Hippocampal formation (tissue), 2 donors: Measurements from ENCODE around the gene TNXB.
"Not testable (repeated sequence)": the region's sequence is repeated elsewhere in the genome, so short reads cannot be mapped to it uniquely, and the experiment has no call there.

Source experiments
- DNase-seq, 2 donors: peaks; one replicate each; lab custom pipeline; 2025; lab: John Stamatoyannopoulos, UW

The TNXB gene

GRCh38 chr6:32109114-32109764, at the start of gene TNXB:
Gene TNXB (minus strand): TSS chr6:32109338. CDS start chr6:32098198, 11,140 bp downstream.
- DNase-seq = no peak

GRCh38 chr6:32158052-32158451, 48.9 kb upstream of the TNXB start:
- no peak for DNase-seq

GRCh38 chr6:32156891-32157290, 47.8 kb upstream of the TNXB start:
- DNase-seq = no peak

- peak in 1 of 2 donors; percentile 51 for DNase-seq
Observed at GRCh38 chr6:32154514-32155161, 45.5 kb upstream of the TNXB start.

- DNase-seq = peak; percentile 84 to 91
Observed at GRCh38 chr6:32153564-32154513, 44.7 kb upstream of the TNXB start, which contains the start of gene PPT2. Gene PPT2 (plus strand): TSS chr6:32154141. CDS start chr6:32154595, 454 bp downstream.

- DNase-seq = peak in 1 of 2 donors; percentile 36
Observed at GRCh38 chr6:32152769-32153563, 43.8 kb upstream of the TNXB start.

- DNase-seq = peak; percentile 24 to 37
Observed at GRCh38 chr6:32151863-32152768, 43.0 kb upstream of the TNXB start, which contains the start of gene PRRT1. Gene PRRT1 (minus strand): TSS chr6:32151939. CDS start chr6:32151827, 112 bp downstream.

- no peak for DNase-seq
Observed at GRCh38 chr6:32151181-32151862, 42.2 kb upstream of the TNXB start.

- no peak for DNase-seq
Observed at GRCh38 chr6:32149932-32150870, 41.1 kb upstream of the TNXB start.

GRCh38 chr6:32149092-32149755, 40.1 kb upstream of the TNXB start:
- DNase-seq = no peak

- peak in 1 of 2 donors; percentile 30 for DNase-seq
Observed at GRCh38 chr6:32148289-32149091, 39.4 kb upstream of the TNXB start.

GRCh38 chr6:32147401-32148132, 38.4 kb upstream of the TNXB start:
- DNase-seq = no peak

GRCh38 chr6:32146687-32147086, 37.5 kb upstream of the TNXB start:
- no peak for DNase-seq

GRCh38 chr6:32146287-32146686, 37.1 kb upstream of the TNXB start:
- DNase-seq = no peak

GRCh38 chr6:32144238-32144637, 35.1 kb upstream of the TNXB start:
- DNase-seq = not testable (repeated sequence)

GRCh38 chr6:32140420-32141046, 31.4 kb upstream of the TNXB start:
- no peak for DNase-seq
